Myometrial cell (primary cell): ENCODE data around the gene RTEL1. TPM values are rescaled to one million over a fixed set of nuclear protein-coding genes. Genes with fewer than 3 reads are reported as not detected.

Source experiments
- total RNA-seq: library from RNA; depleted of rRNA; stranded (reverse); fragments of >200 nt; gene quantifications from 2 replicates; pipeline ENCODE4 v1.2.3, GENCODE V29; 2015

The RTEL1 gene
- total RNA-seq: 13.5 and 14.0 TPM in 2 replicates

GRCh38 chr20:63657937-63658748 lies at the start of gene RTEL1:
TSS of gene RTEL1 (plus strand) at chr20:63658312. CDS start at chr20:63659403, 1,091 bp downstream.

GRCh38 chr20:63626424-63627128 lies 31.5 kb upstream of the RTEL1 start, which contains the start of gene GMEB2:
TSS of gene GMEB2 (minus strand) at chr20:63627101. CDS start at chr20:63619397, 7,704 bp downstream.

GRCh38 chr20:63653041-63653973 lies 4.8 kb upstream of the RTEL1 start, which contains the start of gene STMN3:
TSS of gene STMN3 (minus strand) at chr20:63653424. CDS start at chr20:63653345, 79 bp downstream.

GRCh38 chr20:63696628-63697356 lies 38.7 kb downstream of the RTEL1 start, which contains the start of gene TNFRSF6B:
TSS of gene TNFRSF6B (plus strand) at chr20:63696652. CDS start at chr20:63696768, 116 bp downstream.

GRCh38 chr20:63707558-63708300 lies 49.6 kb downstream of the RTEL1 start, which contains the start of the genes ARFRP1 and ZGPAT:
TSS of gene ARFRP1 (minus strand) at chr20:63707976. CDS start at chr20:63707091, 885 bp downstream.
TSS of gene ZGPAT (plus strand) at chr20:63708039. CDS start at chr20:63708581, 542 bp downstream.

GRCh38 chr20:63735859-63736718 lies 78.0 kb downstream of the RTEL1 start, which contains the start of gene LIME1:
TSS of gene LIME1 (plus strand) at chr20:63736664. CDS start at chr20:63737550, 886 bp downstream.

GRCh38 chr20:63739130-63740069 lies 81.3 kb downstream of the RTEL1 start, which contains the start of gene SLC2A4RG:
TSS of gene SLC2A4RG (plus strand) at chr20:63739776. CDS start at chr20:63739913, 137 bp downstream.

Other genes starting within 250 kb of the RTEL1 start
- gene KCNQ2, start 185.7 kb upstream of the RTEL1 start, total RNA-seq: 1.4 TPM in 1 of 2 replicates, not detected in the other
- gene EEF1A2, start 159.2 kb upstream of the RTEL1 start, total RNA-seq: 0.58 TPM in 1 of 2 replicates, not detected in the other
- gene PPDPF, start 137.5 kb upstream of the RTEL1 start, total RNA-seq: 133 and 178 TPM in 2 replicates
- not detected in 2 replicates for gene PTK6, start 120.9 kb upstream of the RTEL1 start, total RNA-seq
- gene SRMS, start 110.6 kb upstream of the RTEL1 start, total RNA-seq: not detected in 2 replicates
- 1.1 and 1.7 TPM in 2 replicates for gene FNDC11, start 104.2 kb upstream of the RTEL1 start, total RNA-seq
- gene HELZ2, start 84.1 kb upstream of the RTEL1 start, total RNA-seq: 24.2 and 30.1 TPM in 2 replicates
- 11.3 and 13.3 TPM in 2 replicates for gene GMEB2, start 31.2 kb upstream of the RTEL1 start, total RNA-seq
- gene STMN3, start 4.9 kb upstream of the RTEL1 start, total RNA-seq: 53.3 and 67.2 TPM in 2 replicates
- gene TNFRSF6B, start 38.3 kb downstream of the RTEL1 start, total RNA-seq: 250 and 261 TPM in 2 replicates
- 38.9 and 59.5 TPM in 2 replicates for gene ARFRP1, start 49.7 kb downstream of the RTEL1 start, total RNA-seq
- gene ZGPAT, start 49.7 kb downstream of the RTEL1 start, total RNA-seq: 24.1 and 42.7 TPM in 2 replicates
- gene LIME1, start 78.4 kb downstream of the RTEL1 start, total RNA-seq: 0.58 and 1.4 TPM in 2 replicates
- gene SLC2A4RG, start 81.5 kb downstream of the RTEL1 start, total RNA-seq: 49.3 and 69.3 TPM in 2 replicates
- 21.1 and 34.3 TPM in 2 replicates for gene ZBTB46, start 173.0 kb downstream of the RTEL1 start, total RNA-seq
- gene ABHD16B, start 203.2 kb downstream of the RTEL1 start, total RNA-seq: not detected in 2 replicates
- 192 and 206 TPM in 2 replicates for gene TPD52L2, start 207.0 kb downstream of the RTEL1 start, total RNA-seq
- gene DNAJC5, start 236.8 kb downstream of the RTEL1 start, total RNA-seq: 38.6 and 43.4 TPM in 2 replicates